HuH-7 (cell line): ENCODE results near the gene STAP2.
"Not testable (repeated sequence)": the region's sequence is repeated elsewhere in the genome, so short reads cannot be mapped to it uniquely, and the experiment has no call there.

Experiments used
- DNase-seq: peaks from one replicate; pipeline ENCODE4 v3.0.0; 2011; ENCODE audit warnings: low spot score

Gene STAP2

DNA sequence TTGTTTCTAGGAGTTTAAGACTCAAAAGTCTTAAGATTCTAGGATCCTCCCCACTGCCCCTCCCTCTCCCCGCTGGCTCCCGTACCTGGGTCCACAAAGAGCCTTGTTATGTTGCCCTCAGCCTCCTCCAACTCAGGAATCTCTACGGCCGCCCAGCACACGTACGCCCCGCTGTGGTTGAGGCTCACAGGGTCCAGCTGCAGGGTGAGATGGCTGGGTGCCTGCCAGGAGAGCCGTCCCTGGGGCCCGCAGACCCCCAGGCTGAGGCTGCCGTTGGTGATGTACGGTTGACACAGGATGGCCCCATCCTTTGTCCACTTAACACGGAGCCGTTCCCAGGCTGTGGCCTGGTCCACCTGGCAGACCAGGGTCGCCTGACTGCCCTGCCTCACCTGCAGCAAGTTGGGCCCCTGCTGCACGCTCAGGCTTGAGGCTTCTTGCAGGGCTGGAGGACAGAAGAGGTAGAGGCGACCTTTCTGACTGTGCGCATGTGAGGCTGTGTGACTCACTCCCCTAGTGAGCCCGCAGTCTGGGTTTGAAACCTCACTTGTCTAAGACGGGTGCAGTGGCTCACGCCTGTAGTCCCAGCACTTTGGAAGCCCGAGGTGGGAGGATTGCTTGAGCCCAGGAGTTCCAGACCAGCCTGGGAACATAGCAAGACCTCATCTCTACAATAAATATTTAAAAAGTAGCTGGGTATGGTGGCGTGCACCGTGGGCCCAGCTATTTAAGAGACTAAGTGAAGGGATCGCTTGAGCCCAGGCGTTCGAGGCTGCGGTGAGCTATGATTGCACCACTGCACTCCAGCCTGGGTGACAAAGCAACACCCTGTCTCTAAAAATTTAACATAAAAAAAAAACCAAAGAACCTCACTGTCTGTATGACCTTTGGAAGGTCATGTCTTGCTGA, 40.5 kb downstream of the STAP2 start:
- no peak for DNase-seq

- no peak for DNase-seq
Measured at GRCh38 chr19:4295972-4296771, 42.5 kb downstream of the STAP2 start.

DNA sequence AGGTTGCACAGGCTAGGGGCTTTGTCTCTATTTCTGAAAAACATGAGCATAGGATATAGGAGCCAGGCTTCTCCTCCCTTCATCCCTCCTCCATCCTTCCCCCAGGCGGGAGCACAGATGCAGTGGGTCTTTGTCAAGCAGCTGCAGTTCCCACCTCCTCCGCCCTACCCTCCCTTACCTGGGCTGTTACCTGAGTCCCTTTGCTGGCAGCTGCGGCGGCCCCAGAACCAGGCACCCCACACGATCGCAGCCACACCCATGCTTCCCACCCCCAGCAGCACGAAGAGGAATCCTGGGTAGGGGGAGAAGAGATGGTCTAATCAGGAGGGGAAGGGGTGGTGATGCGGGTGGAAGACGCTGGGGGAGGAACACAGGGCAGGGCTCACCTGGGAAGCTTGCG, 44.2 kb downstream of the STAP2 start:
- no peak for DNase-seq

DNA sequence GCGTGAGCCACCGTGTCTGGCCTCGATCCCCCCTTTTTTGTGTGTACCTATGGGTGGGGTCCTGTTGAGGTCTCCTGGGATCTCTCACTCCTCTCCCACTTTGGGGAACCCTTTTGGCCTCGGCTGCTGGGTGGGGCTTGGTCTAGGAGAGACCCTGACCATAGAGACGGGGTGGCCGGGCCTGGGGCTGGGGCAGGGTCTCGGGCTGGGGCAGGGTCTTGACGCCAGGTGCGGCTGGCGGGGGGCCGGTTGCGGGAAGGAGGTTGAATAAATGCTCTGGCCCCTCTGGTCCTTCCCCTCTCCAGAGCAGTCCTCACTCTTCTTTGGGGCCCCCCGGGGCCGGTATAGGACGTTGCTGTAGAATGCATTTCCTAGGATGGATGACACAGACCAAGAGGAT, 46.1 kb downstream of the STAP2 start:
- DNase-seq: no peak

DNA sequence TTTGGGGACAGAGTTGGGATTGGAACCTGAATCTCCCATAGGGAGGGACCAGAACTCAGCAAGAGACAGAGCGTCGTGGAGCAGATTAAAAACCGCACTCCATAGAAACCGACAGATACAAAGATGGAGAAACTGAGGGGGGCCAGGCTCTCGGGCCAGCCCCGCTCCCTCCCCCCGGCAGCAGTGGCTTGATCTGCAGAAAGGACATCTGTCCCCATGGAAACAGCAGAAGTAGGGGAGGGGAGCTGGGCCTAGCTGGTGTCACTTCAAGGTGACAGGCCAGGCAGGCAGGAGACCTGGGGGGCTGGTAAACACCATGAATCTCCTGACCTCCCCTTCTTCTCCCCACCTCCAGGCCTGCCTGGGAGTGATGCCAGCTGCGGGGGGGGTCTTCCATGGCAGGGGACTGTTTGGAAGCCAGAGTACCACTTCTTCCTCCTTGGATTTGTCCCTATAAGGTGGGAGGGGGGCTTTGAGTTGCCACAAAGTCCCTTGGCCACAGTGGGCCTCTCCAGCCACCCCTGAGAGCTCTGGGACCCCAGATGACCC, 47.4 kb downstream of the STAP2 start:
- no peak for DNase-seq

DNA sequence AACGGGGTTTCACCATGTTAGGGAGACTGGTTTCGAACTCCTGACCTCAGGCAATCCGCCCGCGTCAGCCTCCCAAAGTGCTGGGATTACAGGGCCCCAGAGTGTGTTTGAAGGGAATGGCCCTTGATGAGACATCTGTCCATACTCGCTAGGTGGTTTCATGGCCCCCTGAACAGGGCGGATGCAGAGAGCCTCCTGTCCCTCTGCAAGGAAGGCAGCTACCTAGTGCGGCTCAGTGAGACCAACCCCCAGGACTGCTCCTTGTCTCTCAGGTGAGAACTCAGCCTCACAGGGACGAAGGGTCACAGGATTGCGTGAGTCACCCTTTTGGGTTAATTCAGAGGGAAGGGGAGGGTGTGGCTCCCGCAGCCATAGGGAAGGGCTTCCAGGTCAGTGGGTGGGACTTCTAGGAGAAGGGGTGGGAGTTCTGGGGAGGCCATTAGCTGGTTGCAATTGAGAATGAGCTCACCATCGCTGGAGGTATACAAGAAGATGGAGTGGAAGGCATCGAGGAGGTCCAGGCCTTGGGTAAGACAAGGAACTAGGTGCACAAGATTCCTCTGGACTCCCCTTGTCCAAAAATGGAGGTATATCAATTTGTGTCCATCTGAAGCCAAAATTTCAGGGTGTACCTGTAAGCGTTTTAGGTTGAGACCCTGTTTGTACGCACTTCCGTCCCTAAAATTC, 50.4 kb downstream of the STAP2 start:
- DNase-seq: no peak

DNA sequence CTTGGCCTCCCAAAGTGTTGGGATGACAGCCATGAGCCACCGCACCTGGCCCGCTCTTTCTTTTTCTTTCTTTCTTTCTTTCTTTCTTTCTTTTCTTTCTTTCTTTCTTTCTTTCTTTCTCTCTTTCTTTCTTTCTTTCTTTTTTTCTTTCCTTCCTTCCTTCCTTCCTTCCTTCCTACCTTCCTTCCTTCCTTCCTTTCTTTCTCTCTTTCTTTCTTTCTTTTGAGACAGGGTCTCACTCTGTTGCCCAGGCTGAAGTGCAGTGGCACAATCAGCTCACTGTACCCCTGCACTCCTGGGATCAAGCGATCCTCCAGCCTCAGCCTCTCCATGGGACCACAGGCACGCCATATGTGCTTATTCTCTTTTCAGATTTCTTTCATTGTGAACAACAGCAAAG, 52.5 kb downstream of the STAP2 start:
- DNase-seq: not testable (repeated sequence)

- no peak for DNase-seq
Measured at GRCh38 chr19:4284974-4285373, 53.7 kb downstream of the STAP2 start.

GRCh38 chr19:4284176-4284958, 54.3 kb downstream of the STAP2 start:
- DNase-seq: peak; percentile 99

- DNase-seq: no peak
Measured at GRCh38 chr19:4279530-4280422, 58.9 kb downstream of the STAP2 start.

- DNase-seq: no peak
Measured at GRCh38 chr19:4279267-4279529, 59.4 kb downstream of the STAP2 start.

- no peak for DNase-seq
Measured at GRCh38 chr19:4278419-4279266, 60.0 kb downstream of the STAP2 start, which contains the start of gene SHD. TSS of gene SHD (plus strand) at chr19:4279266. CDS start at chr19:4280064, 798 bp downstream.

DNA sequence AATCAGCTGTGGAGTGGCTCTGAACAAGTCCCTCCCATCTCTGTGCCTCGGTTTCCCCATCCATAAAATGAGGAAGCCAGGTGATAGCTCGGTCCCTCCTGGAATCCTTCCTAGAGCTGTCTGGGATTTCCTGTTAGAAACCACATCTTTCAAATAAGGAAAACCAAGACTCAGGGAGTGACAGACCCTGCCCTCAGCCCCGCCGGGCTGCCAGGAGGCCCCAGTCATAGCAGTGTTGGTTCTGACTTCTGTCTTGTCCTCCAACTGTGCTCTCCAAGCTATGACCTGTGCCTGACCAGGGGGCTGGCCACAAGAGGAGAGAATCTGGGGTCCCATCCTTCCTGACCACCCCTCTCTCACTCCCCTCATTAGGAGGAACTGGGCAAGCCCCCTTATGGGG, 60.6 kb downstream of the STAP2 start:
- no peak for DNase-seq

- no peak for DNase-seq
Measured at GRCh38 chr19:4277191-4277696, 61.4 kb downstream of the STAP2 start.

- DNase-seq: not testable (repeated sequence)
Measured at GRCh38 chr19:4274321-4274686, 64.3 kb downstream of the STAP2 start.
